H1 (cell line): ENCODE results near the gene ZNF764. TPM values are rescaled to one million over a fixed set of nuclear protein-coding genes. Genes with fewer than 3 reads are reported as not detected.
A peak's percentile ranks its signal among the peaks of the same experiment; 100 is the strongest.

Experiments used
- ASH2L ChIP-seq: fragments of 200-600, 300-600 bp; sonication (generic); IDR thresholded peaks from one replicate; pipeline ENCODE4 v1.7.1; 2017; ENCODE audit warnings: low read length
- BCL11A ChIP-seq, 2 experiments: IDR thresholded peaks; one replicate each; pipeline ENCODE4 v1.6.1; 2011; ENCODE audit warnings: low read depth in 2 of 2, low read length in 2 of 2, mild to moderate bottlenecking in 2 of 2
- CBX5 ChIP-seq: fragments of 300-800, 300-1000 bp; sonication (generic); IDR thresholded peaks from 2 replicates; pipeline ENCODE4 v1.7.1; 2016; ENCODE audit warnings: antibody characterized with exemption, low read length, low read depth
- CHD1 ChIP-seq: IDR thresholded peaks from 2 replicates; pipeline ENCODE4 v1.6.1; 2012; ENCODE audit warnings: low read depth, low read length, improper control_type of control experiment
- CTCF ChIP-seq, 3 experiments: IDR thresholded peaks; 1 replicate in 2 of 3; 2 replicates in 1 of 3; pipeline versions ENCODE4 v1.5.1 to v1.6.1; 2011; ENCODE audit warnings: low read length in 3 of 3, mild to moderate bottlenecking in 3 of 3, inconsistent platforms in 2 of 3, low read depth in 1 of 3, moderate library complexity in 1 of 3; ENCODE audit not compliant: insufficient read depth in 1 of 3; ENCODE audit errors: control extremely low read depth in 1 of 3
- EGR1 ChIP-seq: IDR thresholded peaks from 2 replicates; pipeline ENCODE4 v1.6.1; 2011; ENCODE audit warnings: low read depth, low read length, borderline replicate concordance
- GABPA ChIP-seq: IDR thresholded peaks from 2 replicates; pipeline ENCODE4 v1.6.1; 2011; ENCODE audit warnings: mild to moderate bottlenecking, low read length, moderate library complexity, borderline replicate concordance; ENCODE audit not compliant: insufficient read depth
- JUN ChIP-seq: IDR thresholded peaks from 2 replicates; pipeline ENCODE4 v1.6.1; 2011; ENCODE audit warnings: low read depth, mild to moderate bottlenecking, improper control_type of control experiment, low read length
- KDM1A ChIP-seq: fragments of 200-600, 300-600 bp; sonication (generic); IDR thresholded peaks from 2 replicates; pipeline ENCODE4 v1.7.1; 2016; ENCODE audit warnings: mild to moderate bottlenecking, low read length, borderline replicate concordance
- MAFK ChIP-seq: IDR thresholded peaks from 2 replicates; pipeline ENCODE4 v1.6.1; 2012; ENCODE audit warnings: low read depth, mild to moderate bottlenecking, improper control_type of control experiment, low read length
- PHF8 ChIP-seq: fragments of 200-600 bp; sonication (generic); conservative IDR thresholded peaks from 2 replicates; pipeline ENCODE4 v1.7.1; 2012; ENCODE audit warnings: low read depth, mild to moderate bottlenecking, inconsistent platforms, low read length, moderate library complexity
- RAD21 ChIP-seq, 2 experiments: IDR thresholded peaks in 1 of 2; conservative IDR thresholded peaks in 1 of 2; 2 replicates each; pipeline ENCODE4 v1.6.1; 2011; ENCODE audit warnings: low read depth in 2 of 2, low read length in 2 of 2, improper control_type of control experiment in 1 of 2, inconsistent platforms in 1 of 2, mild to moderate bottlenecking in 1 of 2, moderate library complexity in 1 of 2
- SAP30 ChIP-seq: fragments of 300-600 bp; sonication (generic); IDR thresholded peaks from 2 replicates; pipeline ENCODE4 v1.7.1; 2012; ENCODE audit warnings: low read length, moderate library complexity, mild to moderate bottlenecking, inconsistent platforms; ENCODE audit not compliant: insufficient read depth, insufficient replicate concordance
- SIRT6 ChIP-seq: IDR thresholded peaks from one replicate; pipeline ENCODE4 v1.7.1; 2012; ENCODE audit warnings: low read length, inconsistent platforms
- SRF ChIP-seq: IDR thresholded peaks from 2 replicates; pipeline ENCODE4 v1.6.1; 2011; ENCODE audit warnings: mild to moderate bottlenecking, low read depth, low read length, moderate library complexity
- SUZ12 ChIP-seq: fragments of 200-600 bp; sonication (generic); IDR thresholded peaks from 2 replicates; pipeline ENCODE4 v1.6.1; 2012; ENCODE audit warnings: mild to moderate bottlenecking, inconsistent platforms, low read length, moderate library complexity, mixed read lengths
- TBP ChIP-seq: IDR thresholded peaks from 2 replicates; pipeline ENCODE4 v1.6.1; 2011; ENCODE audit warnings: low read depth, low read length, improper control_type of control experiment
- TCF12 ChIP-seq: IDR thresholded peaks from 2 replicates; pipeline ENCODE4 v1.6.1; 2011; ENCODE audit warnings: low read depth, mild to moderate bottlenecking, low read length
- USF2 ChIP-seq: IDR thresholded peaks from 2 replicates; pipeline ENCODE4 v1.6.1; 2011; ENCODE audit warnings: low read length, improper control_type of control experiment
- ZNF274 ChIP-seq: IDR thresholded peaks from 2 replicates; pipeline ENCODE4 v1.7.0; 2012; ENCODE audit warnings: low read length, borderline replicate concordance; ENCODE audit errors: extremely low read depth
- polyA plus RNA-seq, 7 experiments: library from polyadenylated mRNA; depleted of rRNA in 3 of 7; stranded (reverse) in 5 of 7; unstranded in 2 of 7; fragments of >200 nt in 5 of 7; fragments of 200-250 nt in 2 of 7; gene quantifications; 1 replicate in 5 of 7; 2 replicates in 1 of 7; 4 replicates in 1 of 7; pipeline versions ENCODE4 v1.2.1 to v1.2.3, GENCODE V29; 2011 to 2013; ENCODE audit warnings: missing spikeins in 2 of 7, mixed read lengths in 2 of 7
- total RNA-seq: library from RNA; stranded (reverse); fragmentation: NEBNext Ultra II Directional; extraction: Animal tissue kit (Norgen Biotek cat#: 25700); gene quantifications from 2 replicates; pipeline ENCODE4 v1.2.1, GENCODE V29; 2021

Gene ZNF764
- total and polyA plus RNA-seq, 2 of the 8 experiments (the other 6 are each of a cell fraction or from before 2014, with no cell fraction given): 5.7 to 7.7 TPM

GRCh38 chr16:30571445-30572322 is 13.5 kb upstream of the ZNF764 start, which contains the start of gene ZNF688 (continued):
- TF ChIP-seq CTCF (IDR thresholded peaks at IDR 0.05; ENCODE audit: control extremely low read depth in 1 of 3, insufficient read depth in 1 of 3, low read depth in 1 of 3, low read length in 3 of 3) (no peak), MAFK (no peak), ZNF274 (no peak), SUZ12 (no peak), KDM1A (no peak), SAP30 (peak; percentile 97), SIRT6 (no peak), CBX5 (no peak), ASH2L (peak; percentile 84), CHD1 (no peak), USF2 (no peak), JUN (no peak), SRF (no peak), PHF8 (no peak; the same call in 1 of the 2 replicates), GABPA (0 out of 2 replicates have a peak, but pooled peaks have one; percentile 36), TCF12 (no peak), EGR1 (no peak), RAD21 (IDR thresholded peaks at IDR 0.05 in 1 of 2, conservative IDR thresholded peaks at IDR 0.05 in 1 of 2; ENCODE audit: low read depth in 2 of 2, low read length in 2 of 2) (no peak; a peak in 1 of 4 replicates), TBP (peak; percentile 31; the same call in 1 of the 2 replicates), BCL11A (IDR thresholded peaks at IDR 0.05; ENCODE audit: low read depth in 2 of 2, low read length in 2 of 2) (no peak)
